GM23338 (cell line): ENCODE data around the gene HSDL1. TPM values are rescaled to one million over a fixed set of nuclear protein-coding genes. Genes with fewer than 3 reads are reported as not detected.

ENCODE experiments used
- ATAC-seq: fragments of 200-7000 bp; cut with Tn5 transposase; 3 replicates; pipeline ENCODE4 v1.9.1; 2020
- DNase-seq: peaks from one replicate; pipeline ENCODE4 v3.0.0-alpha.2; 2015; ENCODE audit warnings: low spot score
- H2AFZ ChIP-seq: fragments of 200-600 bp; sonication (generic); 2 replicates; pipeline ENCODE4 v1.8.0; 2016; ENCODE audit warnings: antibody characterized with exemption, mild to moderate bottlenecking, moderate library complexity
- H3F3A ChIP-seq: fragments of 200-600 bp; sonication (generic); replicated peaks from 2 replicates; pipeline ENCODE4 v1.8.0; 2017; ENCODE audit warnings: antibody characterized with exemption, mixed run types, low read depth
- H3K27ac ChIP-seq: fragments of 200-600 bp; sonication (generic); 2 replicates; pipeline ENCODE4 v1.6.1; 2016; ENCODE audit warnings: low read depth
- H3K27me3 ChIP-seq: fragments of 200-600 bp; sonication (generic); 2 replicates; pipeline ENCODE4 v1.8.0; 2016; ENCODE audit warnings: mild to moderate bottlenecking, mixed run types, moderate library complexity; ENCODE audit not compliant: insufficient read depth
- H3K36me3 ChIP-seq: fragments of 200-600 bp; sonication (generic); 2 replicates; pipeline ENCODE4 v1.8.0; 2016; ENCODE audit warnings: mild to moderate bottlenecking; ENCODE audit not compliant: insufficient read depth
- H3K4me1 ChIP-seq: fragments of 200-600 bp; sonication (generic); 2 replicates; pipeline ENCODE4 v1.8.0; 2016; ENCODE audit warnings: mild to moderate bottlenecking, moderate library complexity; ENCODE audit not compliant: insufficient read depth
- H3K4me2 ChIP-seq: fragments of 200-600 bp; sonication (generic); 2 replicates; pipeline ENCODE4 v1.7.1; 2017; ENCODE audit warnings: mixed run types
- H3K4me3 ChIP-seq: fragments of 200-600 bp; sonication (generic); 2 replicates; pipeline ENCODE4 v1.6.1; 2016; ENCODE audit warnings: mixed run types
- H3K79me2 ChIP-seq: fragments of 200-600 bp; sonication (generic); replicated peaks from 2 replicates; pipeline ENCODE4 v1.8.0; 2017; ENCODE audit warnings: mild to moderate bottlenecking; ENCODE audit not compliant: insufficient read depth
- H3K9me2 ChIP-seq: fragments of 200-600 bp; sonication (generic); 2 replicates; pipeline ENCODE4 v1.8.0; 2017; ENCODE audit not compliant: insufficient read depth
- H4K20me1 ChIP-seq: fragments of 200-600 bp; sonication (generic); replicated peaks from 2 replicates; pipeline ENCODE4 v1.8.0; 2017; ENCODE audit warnings: mild to moderate bottlenecking; ENCODE audit not compliant: insufficient read depth
- H3K27ac Mint-ChIP-seq: 2 replicates; pipeline ENCODE4 v1.8.0; 2020; ENCODE audit warnings: inconsistent platforms, mild to moderate bottlenecking, moderate library complexity, mixed read lengths
- H3K27me3 Mint-ChIP-seq: 3 replicates; pipeline ENCODE4 v1.8.0; 2022; ENCODE audit warnings: low read depth, mild to moderate bottlenecking, moderate library complexity, mixed read lengths, inconsistent platforms; ENCODE audit not compliant: insufficient read depth, poor library complexity
- H3K36me3 Mint-ChIP-seq: 3 replicates; pipeline ENCODE4 v1.8.0; 2021; ENCODE audit warnings: low read depth, mild to moderate bottlenecking, inconsistent platforms, moderate library complexity, mixed read lengths
- H3K4me1 Mint-ChIP-seq: 3 replicates; pipeline ENCODE4 v1.8.0; 2020; ENCODE audit warnings: mild to moderate bottlenecking, inconsistent platforms, mixed read lengths
- H3K4me3 Mint-ChIP-seq: 3 replicates; pipeline ENCODE4 v1.8.0; 2021; ENCODE audit warnings: moderate library complexity, mild to moderate bottlenecking, inconsistent platforms, mixed read lengths
- H3K9me3 Mint-ChIP-seq: 3 replicates; pipeline ENCODE4 v1.8.0; 2020; ENCODE audit warnings: moderate library complexity, mild to moderate bottlenecking, inconsistent platforms, mixed read lengths
- CREB1 ChIP-seq: fragments of 250-450 bp; sonication (Bioruptor Pico); IDR thresholded peaks from 2 replicates; pipeline ENCODE4 v1.5.0; 2020; ENCODE audit warnings: low read depth, mild to moderate bottlenecking, moderate library complexity
- EZH2 ChIP-seq: fragments of 200-600 bp; sonication (generic); IDR thresholded peaks from one replicate; pipeline ENCODE4 v1.8.0; 2017; ENCODE audit warnings: antibody characterized with exemption, mild to moderate bottlenecking, low read depth; ENCODE audit not compliant: unreplicated experiment
- EZH2phosphoT487 ChIP-seq: fragments of 200-600 bp; sonication (generic); IDR thresholded peaks from one replicate; pipeline ENCODE4 v1.8.1; 2018; ENCODE audit warnings: antibody characterized with exemption; ENCODE audit not compliant: unreplicated experiment
- JUNB ChIP-seq: IDR thresholded peaks from one replicate; pipeline ENCODE4 v1.6.1; 2016; ENCODE audit warnings: antibody characterized with exemption; ENCODE audit not compliant: unreplicated experiment
- NANOG ChIP-seq: IDR thresholded peaks from 2 replicates; pipeline ENCODE4 v1.6.1; 2016; ENCODE audit warnings: antibody characterized with exemption, borderline replicate concordance
- POLR2AphosphoS5 ChIP-seq: IDR thresholded peaks from 2 replicates; pipeline ENCODE4 v1.6.1; 2016; ENCODE audit warnings: antibody characterized with exemption, low read depth
- STAT1 ChIP-seq: IDR thresholded peaks from one replicate; pipeline ENCODE4 v1.6.1; 2016; ENCODE audit warnings: antibody characterized with exemption; ENCODE audit not compliant: unreplicated experiment
- ZNF114 ChIP-seq: fragments of 250-450 bp; sonication (Bioruptor Pico); IDR thresholded peaks from 2 replicates; pipeline ENCODE4 v1.5.0; 2020; ENCODE audit warnings: mild to moderate bottlenecking, moderate library complexity
- ZNF331 ChIP-seq: fragments of 250-450 bp; sonication (Bioruptor Pico); IDR thresholded peaks from 2 replicates; pipeline ENCODE4 v1.5.0; 2020; ENCODE audit warnings: low read depth, mild to moderate bottlenecking, moderate library complexity
- polyA plus RNA-seq: library from polyadenylated mRNA; unstranded; fragments of >200 nt; fragmentation: Nextera tagmentation; extraction: Ambion mirVana; gene quantifications from 2 replicates; pipeline ENCODE4 v1.2.1, GENCODE V29; 2016
- total RNA-seq: library from RNA; depleted of rRNA; stranded (reverse); fragments of >200 nt; shearing (Covaris generic); gene quantifications from 2 replicates; pipeline ENCODE4 v1.2.3, GENCODE V29; 2014
- TF ChIP-seq, protein P1 (sequence below), 2 experiments: fragments of 200-600 bp in 1 of 2; sonication (generic) in 1 of 2; conservative IDR thresholded peaks; 2 replicates each; pipeline versions ENCODE4 v1.5.1 to v1.6.1; 2016 to 2017; ENCODE audit warnings: antibody characterized with exemption in 2 of 2, low read depth in 2 of 2, mild to moderate bottlenecking in 2 of 2, moderate library complexity in 1 of 2
- TF ChIP-seq, protein P2 (sequence below): IDR thresholded peaks from one replicate; pipeline ENCODE4 v1.6.1; 2018; ENCODE audit warnings: antibody characterized with exemption; ENCODE audit not compliant: unreplicated experiment
- TF ChIP-seq, protein P3 (sequence below): fragments of 250-450 bp; sonication (Bioruptor Pico); IDR thresholded peaks from 2 replicates; pipeline ENCODE4 v1.5.0; 2020; ENCODE audit warnings: mild to moderate bottlenecking, moderate library complexity
- TF ChIP-seq, protein P4 (sequence below): IDR thresholded peaks from 2 replicates; pipeline ENCODE4 v1.6.1; 2016; ENCODE audit warnings: antibody characterized with exemption

Gene HSDL1
- total and polyA plus RNA-seq, 2 experiments from 2014 or later = 16.6 to 46.1 TPM

DNA sequence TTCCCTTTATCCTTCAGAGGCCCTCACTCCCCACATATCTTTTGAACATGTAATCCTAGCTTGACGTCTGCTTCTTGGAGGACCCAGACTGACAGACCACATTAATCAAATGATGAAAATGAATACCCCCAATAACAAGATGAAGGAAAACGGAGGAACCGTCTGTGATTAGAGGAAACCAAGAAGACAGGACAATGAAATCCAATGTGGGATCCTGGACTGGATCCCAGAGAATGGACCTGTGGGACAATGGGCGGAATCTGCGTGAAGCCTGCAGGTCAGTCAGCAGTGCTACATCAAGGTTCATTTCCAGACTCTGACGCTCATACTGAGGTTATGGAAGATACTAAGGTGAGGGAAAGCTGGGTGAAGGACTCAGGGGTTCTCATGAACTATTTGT, 64.2 kb downstream of the HSDL1 start:
- H3K9me3 Mint-ChIP-seq = no peaks in the 10 kb centered on the region
- no peak for DNase-seq
- H3K4me1 Mint-ChIP-seq = no peaks in the 10 kb centered on the region
- ATAC-seq = no peak
- Histone ChIP-seq H4K20me1 (peaks cover 6% of the 10 kb centered on the region; the same call in 1 of the 2 replicates), H3K4me1 (no peaks in the 10 kb centered on the region), H3K27ac (no peak overlapping the region), H3K4me2 (no peak overlapping the region), H3F3A (no peaks in the 10 kb centered on the region), H3K79me2 (no peaks in the 10 kb centered on the region), H3K27me3 (no peaks in the 10 kb centered on the region), H2AFZ (no peak overlapping the region), H3K9me2 (no peaks in the 10 kb centered on the region), H3K4me3 (no peak overlapping the region), H3K36me3 (peaks cover 13% of the 10 kb centered on the region)
- TF ChIP-seq EZH2phosphoT487 = no peak
- no peak for TF ChIP-seq POLR2AphosphoS5
- TF ChIP-seq JUNB = no peak
- no peak for TF ChIP-seq STAT1
- TF ChIP-seq, protein P1, sequence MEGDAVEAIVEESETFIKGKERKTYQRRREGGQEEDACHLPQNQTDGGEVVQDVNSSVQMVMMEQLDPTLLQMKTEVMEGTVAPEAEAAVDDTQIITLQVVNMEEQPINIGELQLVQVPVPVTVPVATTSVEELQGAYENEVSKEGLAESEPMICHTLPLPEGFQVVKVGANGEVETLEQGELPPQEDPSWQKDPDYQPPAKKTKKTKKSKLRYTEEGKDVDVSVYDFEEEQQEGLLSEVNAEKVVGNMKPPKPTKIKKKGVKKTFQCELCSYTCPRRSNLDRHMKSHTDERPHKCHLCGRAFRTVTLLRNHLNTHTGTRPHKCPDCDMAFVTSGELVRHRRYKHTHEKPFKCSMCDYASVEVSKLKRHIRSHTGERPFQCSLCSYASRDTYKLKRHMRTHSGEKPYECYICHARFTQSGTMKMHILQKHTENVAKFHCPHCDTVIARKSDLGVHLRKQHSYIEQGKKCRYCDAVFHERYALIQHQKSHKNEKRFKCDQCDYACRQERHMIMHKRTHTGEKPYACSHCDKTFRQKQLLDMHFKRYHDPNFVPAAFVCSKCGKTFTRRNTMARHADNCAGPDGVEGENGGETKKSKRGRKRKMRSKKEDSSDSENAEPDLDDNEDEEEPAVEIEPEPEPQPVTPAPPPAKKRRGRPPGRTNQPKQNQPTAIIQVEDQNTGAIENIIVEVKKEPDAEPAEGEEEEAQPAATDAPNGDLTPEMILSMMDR (conservative IDR thresholded peaks at IDR 0.05; ENCODE audit: low read depth in 2 of 2) = no peak
- TF ChIP-seq, protein P2, sequence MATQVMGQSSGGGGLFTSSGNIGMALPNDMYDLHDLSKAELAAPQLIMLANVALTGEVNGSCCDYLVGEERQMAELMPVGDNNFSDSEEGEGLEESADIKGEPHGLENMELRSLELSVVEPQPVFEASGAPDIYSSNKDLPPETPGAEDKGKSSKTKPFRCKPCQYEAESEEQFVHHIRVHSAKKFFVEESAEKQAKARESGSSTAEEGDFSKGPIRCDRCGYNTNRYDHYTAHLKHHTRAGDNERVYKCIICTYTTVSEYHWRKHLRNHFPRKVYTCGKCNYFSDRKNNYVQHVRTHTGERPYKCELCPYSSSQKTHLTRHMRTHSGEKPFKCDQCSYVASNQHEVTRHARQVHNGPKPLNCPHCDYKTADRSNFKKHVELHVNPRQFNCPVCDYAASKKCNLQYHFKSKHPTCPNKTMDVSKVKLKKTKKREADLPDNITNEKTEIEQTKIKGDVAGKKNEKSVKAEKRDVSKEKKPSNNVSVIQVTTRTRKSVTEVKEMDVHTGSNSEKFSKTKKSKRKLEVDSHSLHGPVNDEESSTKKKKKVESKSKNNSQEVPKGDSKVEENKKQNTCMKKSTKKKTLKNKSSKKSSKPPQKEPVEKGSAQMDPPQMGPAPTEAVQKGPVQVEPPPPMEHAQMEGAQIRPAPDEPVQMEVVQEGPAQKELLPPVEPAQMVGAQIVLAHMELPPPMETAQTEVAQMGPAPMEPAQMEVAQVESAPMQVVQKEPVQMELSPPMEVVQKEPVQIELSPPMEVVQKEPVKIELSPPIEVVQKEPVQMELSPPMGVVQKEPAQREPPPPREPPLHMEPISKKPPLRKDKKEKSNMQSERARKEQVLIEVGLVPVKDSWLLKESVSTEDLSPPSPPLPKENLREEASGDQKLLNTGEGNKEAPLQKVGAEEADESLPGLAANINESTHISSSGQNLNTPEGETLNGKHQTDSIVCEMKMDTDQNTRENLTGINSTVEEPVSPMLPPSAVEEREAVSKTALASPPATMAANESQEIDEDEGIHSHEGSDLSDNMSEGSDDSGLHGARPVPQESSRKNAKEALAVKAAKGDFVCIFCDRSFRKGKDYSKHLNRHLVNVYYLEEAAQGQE = no peak
- no peak for TF ChIP-seq ZNF331 (CRISPR knock-in tag)
- TF ChIP-seq, protein P3, sequence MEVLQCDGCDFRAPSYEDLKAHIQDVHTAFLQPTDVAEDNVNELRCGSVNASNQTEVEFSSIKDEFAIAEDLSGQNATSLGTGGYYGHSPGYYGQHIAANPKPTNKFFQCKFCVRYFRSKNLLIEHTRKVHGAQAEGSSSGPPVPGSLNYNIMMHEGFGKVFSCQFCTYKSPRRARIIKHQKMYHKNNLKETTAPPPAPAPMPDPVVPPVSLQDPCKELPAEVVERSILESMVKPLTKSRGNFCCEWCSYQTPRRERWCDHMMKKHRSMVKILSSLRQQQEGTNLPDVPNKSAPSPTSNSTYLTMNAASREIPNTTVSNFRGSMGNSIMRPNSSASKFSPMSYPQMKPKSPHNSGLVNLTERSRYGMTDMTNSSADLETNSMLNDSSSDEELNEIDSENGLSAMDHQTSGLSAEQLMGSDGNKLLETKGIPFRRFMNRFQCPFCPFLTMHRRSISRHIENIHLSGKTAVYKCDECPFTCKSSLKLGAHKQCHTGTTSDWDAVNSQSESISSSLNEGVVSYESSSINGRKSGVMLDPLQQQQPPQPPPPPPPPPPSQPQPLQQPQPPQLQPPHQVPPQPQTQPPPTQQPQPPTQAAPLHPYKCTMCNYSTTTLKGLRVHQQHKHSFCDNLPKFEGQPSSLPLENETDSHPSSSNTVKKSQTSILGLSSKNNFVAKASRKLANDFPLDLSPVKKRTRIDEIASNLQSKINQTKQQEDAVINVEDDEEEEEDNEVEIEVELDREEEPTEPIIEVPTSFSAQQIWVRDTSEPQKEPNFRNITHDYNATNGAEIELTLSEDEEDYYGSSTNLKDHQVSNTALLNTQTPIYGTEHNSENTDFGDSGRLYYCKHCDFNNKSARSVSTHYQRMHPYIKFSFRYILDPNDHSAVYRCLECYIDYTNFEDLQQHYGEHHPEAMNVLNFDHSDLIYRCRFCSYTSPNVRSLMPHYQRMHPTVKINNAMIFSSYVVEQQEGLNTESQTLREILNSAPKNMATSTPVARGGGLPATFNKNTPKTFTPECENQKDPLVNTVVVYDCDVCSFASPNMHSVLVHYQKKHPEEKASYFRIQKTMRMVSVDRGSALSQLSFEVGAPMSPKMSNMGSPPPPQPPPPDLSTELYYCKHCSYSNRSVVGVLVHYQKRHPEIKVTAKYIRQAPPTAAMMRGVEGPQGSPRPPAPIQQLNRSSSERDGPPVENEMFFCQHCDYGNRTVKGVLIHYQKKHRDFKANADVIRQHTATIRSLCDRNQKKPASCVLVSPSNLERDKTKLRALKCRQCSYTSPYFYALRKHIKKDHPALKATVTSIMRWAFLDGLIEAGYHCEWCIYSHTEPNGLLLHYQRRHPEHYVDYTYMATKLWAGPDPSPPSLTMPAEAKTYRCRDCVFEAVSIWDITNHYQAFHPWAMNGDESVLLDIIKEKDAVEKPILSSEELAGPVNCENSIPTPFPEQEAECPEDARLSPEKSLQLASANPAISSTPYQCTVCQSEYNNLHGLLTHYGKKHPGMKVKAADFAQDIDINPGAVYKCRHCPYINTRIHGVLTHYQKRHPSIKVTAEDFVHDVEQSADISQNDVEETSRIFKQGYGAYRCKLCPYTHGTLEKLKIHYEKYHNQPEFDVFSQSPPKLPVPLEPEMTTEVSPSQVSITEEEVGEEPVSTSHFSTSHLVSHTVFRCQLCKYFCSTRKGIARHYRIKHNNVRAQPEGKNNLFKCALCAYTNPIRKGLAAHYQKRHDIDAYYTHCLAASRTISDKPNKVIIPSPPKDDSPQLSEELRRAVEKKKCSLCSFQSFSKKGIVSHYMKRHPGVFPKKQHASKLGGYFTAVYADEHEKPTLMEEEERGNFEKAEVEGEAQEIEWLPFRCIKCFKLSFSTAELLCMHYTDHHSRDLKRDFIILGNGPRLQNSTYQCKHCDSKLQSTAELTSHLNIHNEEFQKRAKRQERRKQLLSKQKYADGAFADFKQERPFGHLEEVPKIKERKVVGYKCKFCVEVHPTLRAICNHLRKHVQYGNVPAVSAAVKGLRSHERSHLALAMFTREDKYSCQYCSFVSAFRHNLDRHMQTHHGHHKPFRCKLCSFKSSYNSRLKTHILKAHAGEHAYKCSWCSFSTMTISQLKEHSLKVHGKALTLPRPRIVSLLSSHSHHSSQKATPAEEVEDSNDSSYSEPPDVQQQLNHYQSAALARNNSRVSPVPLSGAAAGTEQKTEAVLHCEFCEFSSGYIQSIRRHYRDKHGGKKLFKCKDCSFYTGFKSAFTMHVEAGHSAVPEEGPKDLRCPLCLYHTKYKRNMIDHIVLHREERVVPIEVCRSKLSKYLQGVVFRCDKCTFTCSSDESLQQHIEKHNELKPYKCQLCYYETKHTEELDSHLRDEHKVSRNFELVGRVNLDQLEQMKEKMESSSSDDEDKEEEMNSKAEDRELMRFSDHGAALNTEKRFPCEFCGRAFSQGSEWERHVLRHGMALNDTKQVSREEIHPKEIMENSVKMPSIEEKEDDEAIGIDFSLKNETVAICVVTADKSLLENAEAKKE = no peak
- TF ChIP-seq, protein P4, sequence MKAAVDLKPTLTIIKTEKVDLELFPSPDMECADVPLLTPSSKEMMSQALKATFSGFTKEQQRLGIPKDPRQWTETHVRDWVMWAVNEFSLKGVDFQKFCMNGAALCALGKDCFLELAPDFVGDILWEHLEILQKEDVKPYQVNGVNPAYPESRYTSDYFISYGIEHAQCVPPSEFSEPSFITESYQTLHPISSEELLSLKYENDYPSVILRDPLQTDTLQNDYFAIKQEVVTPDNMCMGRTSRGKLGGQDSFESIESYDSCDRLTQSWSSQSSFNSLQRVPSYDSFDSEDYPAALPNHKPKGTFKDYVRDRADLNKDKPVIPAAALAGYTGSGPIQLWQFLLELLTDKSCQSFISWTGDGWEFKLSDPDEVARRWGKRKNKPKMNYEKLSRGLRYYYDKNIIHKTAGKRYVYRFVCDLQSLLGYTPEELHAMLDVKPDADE = no peak
- no peak for TF ChIP-seq CREB1 (CRISPR knock-in tag)
- no peak for TF ChIP-seq EZH2
- no peak for TF ChIP-seq ZNF114 (CRISPR knock-in tag)
- no peak for TF ChIP-seq NANOG
- H3K27ac Mint-ChIP-seq = no peak overlapping the region
- H3K4me3 Mint-ChIP-seq = no peak overlapping the region
- H3K36me3 Mint-ChIP-seq = peaks cover 27% of the 10 kb centered on the region
- no peaks in the 10 kb centered on the region for H3K27me3 Mint-ChIP-seq
